Panc1 (cell line): Measurements from ENCODE around the gene TMEM41B. TPM values are rescaled to one million over a fixed set of nuclear protein-coding genes. Genes with fewer than 3 reads are reported as not detected.
A peak's percentile ranks its signal among the peaks of the same experiment; 100 is the strongest.

ENCODE experiments used
- ATAC-seq: fragments of 200-7000 bp; cut with Tn5 transposase; 2 replicates; pipeline ENCODE4 v1.9.1; 2020; ENCODE audit warnings: mild to moderate bottlenecking, moderate library complexity
- BruUV-seq: library from RNA; stranded (reverse); fragments of 400-500 nt; replicated peaks from 2 replicates; lab custom pipeline; 2021; lab: Mats Ljungman, UMichigan
- CTCF ChIA-PET: fragments of 300-600 bp; sonication (Branson Sonifier 250); formaldehyde crosslinking; loops from one replicate; lab custom pipeline; 2022; ENCODE audit warnings: antibody characterized with exemption; lab: Charles Lee
- POLR2A ChIA-PET: fragments of 300-600 bp; sonication (Branson Sonifier 250); formaldehyde crosslinking; loops from one replicate; lab custom pipeline; 2022; ENCODE audit warnings: antibody characterized with exemption; lab: Charles Lee
- DNase-seq: peaks from one replicate; pipeline ENCODE4 v3.0.0-alpha.2; 2010; ENCODE audit warnings: low read depth, low spot score
- H3K27ac ChIP-seq: 2 replicates; pipeline ENCODE4 v1.5.1; 2011; ENCODE audit warnings: mild to moderate bottlenecking, low read length, inconsistent platforms
- H3K27me3 ChIP-seq: fragments of 200-500 bp; sonication (Bioruptor generic); 2 replicates; pipeline ENCODE4 v1.6.0; 2014; ENCODE audit warnings: low read length, inconsistent platforms; ENCODE audit not compliant: control insufficient read depth, insufficient read depth
- H3K36me3 ChIP-seq: fragments of 200-500 bp; sonication (Bioruptor generic); 2 replicates; pipeline ENCODE4 v1.5.1; 2014; ENCODE audit warnings: inconsistent platforms, mild to moderate bottlenecking, low read length, moderate library complexity; ENCODE audit not compliant: control insufficient read depth, insufficient read depth
- H3K4me1 ChIP-seq: 2 replicates; pipeline ENCODE4 v1.5.1; 2011; ENCODE audit warnings: inconsistent platforms, mild to moderate bottlenecking, low read length, moderate library complexity; ENCODE audit not compliant: control insufficient read depth, insufficient read depth
- H3K4me3 ChIP-seq, 2 experiments: 2 replicates each; pipeline ENCODE4 v1.5.1; 2011 to 2012; ENCODE audit warnings: low read depth in 2 of 2, low read length in 2 of 2, mild to moderate bottlenecking in 2 of 2, inconsistent platforms in 1 of 2, moderate library complexity in 1 of 2
- H3K9me3 ChIP-seq: fragments of 200-500 bp; sonication (Bioruptor generic); 2 replicates; pipeline ENCODE4 v1.5.1; 2014; ENCODE audit warnings: low read depth, mild to moderate bottlenecking, inconsistent platforms, low read length, moderate library complexity; ENCODE audit not compliant: control insufficient read depth, insufficient read depth
- POLR2AphosphoS5 ChIP-seq: IDR thresholded peaks from 2 replicates; pipeline ENCODE4 v1.6.1; 2012; ENCODE audit warnings: mild to moderate bottlenecking, low read depth, low read length, moderate library complexity
- SIN3A ChIP-seq: IDR thresholded peaks from 2 replicates; pipeline ENCODE4 v1.6.1; 2012; ENCODE audit warnings: low read depth, mild to moderate bottlenecking, low read length, moderate library complexity, borderline replicate concordance; ENCODE audit not compliant: insufficient read depth
- TCF7L2 ChIP-seq: IDR thresholded peaks from 2 replicates; pipeline ENCODE4 v1.6.1; 2011; ENCODE audit warnings: mild to moderate bottlenecking, low read depth, low read length, inconsistent platforms
- in situ Hi-C: cut with HindIII; loops from 2 replicates; pipeline ENCODE4 v1.10.0; 2016; ENCODE audit warnings: low sequenced_read_pairs, low pct_unique_long_range_greater_than_20kb
- intact Hi-C: fragments of 100-400 bp; cut with micrococcal nuclease; formaldehyde crosslinking; loops from one replicate; pipeline ENCODE4 v1.10.0; 2022; ENCODE audit not compliant: unreplicated experiment
- total RNA-seq: library from RNA; stranded (reverse); gene quantifications from one replicate; pipeline ENCODE4 v1.2.1, GENCODE V29; 2021; ENCODE audit not compliant: unreplicated experiment
- TF ChIP-seq, protein P1 (sequence below): fragments of 450-650 bp; IDR thresholded peaks from 2 replicates; pipeline ENCODE4 v1.5.1; 2017; ENCODE audit warnings: mild to moderate bottlenecking
- TF ChIP-seq, protein P2 (sequence below), 2 experiments: IDR thresholded peaks; 2 replicates each; pipeline ENCODE4 v1.6.1; 2011 to 2012; ENCODE audit warnings: low read depth in 2 of 2, control low read depth in 1 of 2, low read length in 1 of 2, mild to moderate bottlenecking in 1 of 2, moderate library complexity in 1 of 2; ENCODE audit not compliant: insufficient read depth in 1 of 2

TMEM41B gene
- total RNA-seq, 1 experiment from 2014 or later = 126 TPM

DNA sequence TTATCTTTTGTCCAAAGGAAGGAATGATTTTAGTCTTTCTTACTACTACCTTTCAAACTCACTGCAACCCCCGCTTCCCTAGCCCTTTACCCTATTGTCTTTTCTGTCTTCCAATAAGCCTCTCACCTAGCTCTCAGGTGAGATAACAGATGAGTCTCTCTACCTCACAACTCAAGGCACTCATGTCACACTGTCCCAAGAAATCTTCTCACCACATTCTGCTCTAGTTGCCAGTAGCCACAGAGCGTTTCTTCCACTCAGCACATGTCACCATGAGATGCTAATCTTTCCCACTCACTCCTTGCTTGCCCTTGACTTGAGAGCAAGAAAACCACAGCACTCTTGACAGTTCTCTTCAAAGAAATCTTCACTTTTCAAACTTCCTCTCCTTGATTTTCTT, 32.7 kb upstream of the TMEM41B start:
- H3K27me3 ChIP-seq = no peaks in the 10 kb centered on the region
- in situ Hi-C loops = no loop called here
- ATAC-seq = no peak
- BruUV-seq = no TSS peak
- POLR2A ChIA-PET = interaction anchor here (0.5 kb wide), 1 partner anchor 21 kb away, joined by 3 read pairs; no protein-coding TSS in a partner anchor
- CTCF ChIA-PET = interaction anchor here (0.6 kb wide), 1 partner anchor 10 kb away, joined by 3 read pairs; no protein-coding TSS in a partner anchor
- H3K9me3 ChIP-seq = no peaks in the 10 kb centered on the region
- intact Hi-C loops = no loop called here
- H3K4me3 ChIP-seq = no peak overlapping the region
- no peaks in the 10 kb centered on the region for H3K4me1 ChIP-seq
- H3K36me3 ChIP-seq = no peaks in the 10 kb centered on the region
- DNase-seq = no peak
- TF ChIP-seq POLR2AphosphoS5 (no peak), SIN3A (no peak), TCF7L2 (no peak)
- TF ChIP-seq, protein P1, sequence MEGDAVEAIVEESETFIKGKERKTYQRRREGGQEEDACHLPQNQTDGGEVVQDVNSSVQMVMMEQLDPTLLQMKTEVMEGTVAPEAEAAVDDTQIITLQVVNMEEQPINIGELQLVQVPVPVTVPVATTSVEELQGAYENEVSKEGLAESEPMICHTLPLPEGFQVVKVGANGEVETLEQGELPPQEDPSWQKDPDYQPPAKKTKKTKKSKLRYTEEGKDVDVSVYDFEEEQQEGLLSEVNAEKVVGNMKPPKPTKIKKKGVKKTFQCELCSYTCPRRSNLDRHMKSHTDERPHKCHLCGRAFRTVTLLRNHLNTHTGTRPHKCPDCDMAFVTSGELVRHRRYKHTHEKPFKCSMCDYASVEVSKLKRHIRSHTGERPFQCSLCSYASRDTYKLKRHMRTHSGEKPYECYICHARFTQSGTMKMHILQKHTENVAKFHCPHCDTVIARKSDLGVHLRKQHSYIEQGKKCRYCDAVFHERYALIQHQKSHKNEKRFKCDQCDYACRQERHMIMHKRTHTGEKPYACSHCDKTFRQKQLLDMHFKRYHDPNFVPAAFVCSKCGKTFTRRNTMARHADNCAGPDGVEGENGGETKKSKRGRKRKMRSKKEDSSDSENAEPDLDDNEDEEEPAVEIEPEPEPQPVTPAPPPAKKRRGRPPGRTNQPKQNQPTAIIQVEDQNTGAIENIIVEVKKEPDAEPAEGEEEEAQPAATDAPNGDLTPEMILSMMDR = no peak
- TF ChIP-seq, protein P2, sequence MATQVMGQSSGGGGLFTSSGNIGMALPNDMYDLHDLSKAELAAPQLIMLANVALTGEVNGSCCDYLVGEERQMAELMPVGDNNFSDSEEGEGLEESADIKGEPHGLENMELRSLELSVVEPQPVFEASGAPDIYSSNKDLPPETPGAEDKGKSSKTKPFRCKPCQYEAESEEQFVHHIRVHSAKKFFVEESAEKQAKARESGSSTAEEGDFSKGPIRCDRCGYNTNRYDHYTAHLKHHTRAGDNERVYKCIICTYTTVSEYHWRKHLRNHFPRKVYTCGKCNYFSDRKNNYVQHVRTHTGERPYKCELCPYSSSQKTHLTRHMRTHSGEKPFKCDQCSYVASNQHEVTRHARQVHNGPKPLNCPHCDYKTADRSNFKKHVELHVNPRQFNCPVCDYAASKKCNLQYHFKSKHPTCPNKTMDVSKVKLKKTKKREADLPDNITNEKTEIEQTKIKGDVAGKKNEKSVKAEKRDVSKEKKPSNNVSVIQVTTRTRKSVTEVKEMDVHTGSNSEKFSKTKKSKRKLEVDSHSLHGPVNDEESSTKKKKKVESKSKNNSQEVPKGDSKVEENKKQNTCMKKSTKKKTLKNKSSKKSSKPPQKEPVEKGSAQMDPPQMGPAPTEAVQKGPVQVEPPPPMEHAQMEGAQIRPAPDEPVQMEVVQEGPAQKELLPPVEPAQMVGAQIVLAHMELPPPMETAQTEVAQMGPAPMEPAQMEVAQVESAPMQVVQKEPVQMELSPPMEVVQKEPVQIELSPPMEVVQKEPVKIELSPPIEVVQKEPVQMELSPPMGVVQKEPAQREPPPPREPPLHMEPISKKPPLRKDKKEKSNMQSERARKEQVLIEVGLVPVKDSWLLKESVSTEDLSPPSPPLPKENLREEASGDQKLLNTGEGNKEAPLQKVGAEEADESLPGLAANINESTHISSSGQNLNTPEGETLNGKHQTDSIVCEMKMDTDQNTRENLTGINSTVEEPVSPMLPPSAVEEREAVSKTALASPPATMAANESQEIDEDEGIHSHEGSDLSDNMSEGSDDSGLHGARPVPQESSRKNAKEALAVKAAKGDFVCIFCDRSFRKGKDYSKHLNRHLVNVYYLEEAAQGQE (IDR thresholded peaks at IDR 0.05; ENCODE audit: insufficient read depth in 1 of 2, low read depth in 2 of 2, low read length in 1 of 2) = no peak
- no peak overlapping the region for H3K27ac ChIP-seq

- BruUV-seq = no TSS peak
- no peaks in the 10 kb centered on the region for H3K27me3 ChIP-seq
- no peaks in the 10 kb centered on the region for H3K9me3 ChIP-seq
- DNase-seq (no peak), ATAC-seq (peak; percentile 36; the same call in 1 of the 2 replicates)
- no peak overlapping the region for H3K27ac ChIP-seq
- POLR2A ChIA-PET = no interaction called here
- TF ChIP-seq, protein P2 (IDR thresholded peaks at IDR 0.05; ENCODE audit: insufficient read depth in 1 of 2, low read depth in 2 of 2, low read length in 1 of 2) = no peak
- TF ChIP-seq, protein P1 = no peak
- TF ChIP-seq TCF7L2 = no peak
- TF ChIP-seq SIN3A = no peak
- no peak for TF ChIP-seq POLR2AphosphoS5
- H3K4me1 ChIP-seq = no peaks in the 10 kb centered on the region
- H3K36me3 ChIP-seq = no peaks in the 10 kb centered on the region
- CTCF ChIA-PET = no interaction called here
- intact Hi-C loops (no loop called here), in situ Hi-C loops (no loop called here)
- H3K4me3 ChIP-seq = no peak overlapping the region
These were observed 29.8 kb upstream of the TMEM41B start for GRCh38 chr11:9344061-9344680.
